T-helper 2 cell treated with Interferon-gamma antibody and Interleukin-4, amounts not matched to agents 100 ng/mL and 5 ng/mL, for 36 hours (primary cell): ENCODE results near the gene SNX25. TPM values are rescaled to one million over a fixed set of nuclear protein-coding genes. Genes with fewer than 3 reads are reported as not detected.
"Not testable (repeated sequence)": the region's sequence is repeated elsewhere in the genome, so short reads cannot be mapped to it uniquely, and the experiment has no call there.

Source experiments
- intact Hi-C: fragments of 100-400 bp; cut with micrococcal nuclease; formaldehyde crosslinking; loops from one replicate; pipeline ENCODE4 v1.15.1; 2023
- total RNA-seq: library from RNA; stranded (reverse); gene quantifications from 2 replicates; pipeline ENCODE4 v1.2.3, GENCODE V29; 2022

SNX25 gene
- total RNA-seq = 13.3 and 13.5 TPM in 2 replicates

GRCh38 chr4:185209031-185209851, at the start of gene SNX25:
Gene SNX25, plus strand, starts transcription at chr4:185209598. Its CDS starts 229 bp downstream, at chr4:185209827.
- intact Hi-C loops = loop anchor here (1.0 to 10.0 kb wide), 6 partner anchors 182 to 386 kb away; partner anchors contain the start of genes CCDC110 and LRP2BP

- intact Hi-C loops = no loop called here
These were observed 43.8 kb upstream of the SNX25 start for GRCh38 chr4:185165605-185166063.

GRCh38 chr4:185167234-185167633, 42.2 kb upstream of the SNX25 start:
- intact Hi-C loops = no loop called here

GRCh38 chr4:185171373-185172071, 37.9 kb upstream of the SNX25 start:
- intact Hi-C loops = no loop called here

DNA sequence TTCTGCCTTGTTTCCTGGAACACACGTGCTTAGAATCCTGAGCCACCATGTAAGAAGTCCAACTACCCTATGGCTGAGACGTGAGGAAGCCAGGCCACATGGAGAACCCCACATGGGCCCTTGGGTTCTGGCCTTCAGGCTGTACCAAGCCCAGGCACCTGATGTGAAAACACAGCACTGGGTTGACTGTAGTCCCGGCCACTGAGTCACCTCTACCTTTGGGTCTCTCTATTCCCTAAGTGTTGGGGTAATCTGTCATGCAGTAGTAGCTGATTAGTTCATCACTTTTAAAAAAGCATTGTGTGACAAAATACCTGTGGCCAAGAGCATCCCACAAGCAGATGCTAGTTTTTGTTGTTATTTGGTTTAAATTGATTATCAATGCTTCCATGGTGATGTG, 29.9 kb upstream of the SNX25 start:
- intact Hi-C loops = no loop called here

DNA sequence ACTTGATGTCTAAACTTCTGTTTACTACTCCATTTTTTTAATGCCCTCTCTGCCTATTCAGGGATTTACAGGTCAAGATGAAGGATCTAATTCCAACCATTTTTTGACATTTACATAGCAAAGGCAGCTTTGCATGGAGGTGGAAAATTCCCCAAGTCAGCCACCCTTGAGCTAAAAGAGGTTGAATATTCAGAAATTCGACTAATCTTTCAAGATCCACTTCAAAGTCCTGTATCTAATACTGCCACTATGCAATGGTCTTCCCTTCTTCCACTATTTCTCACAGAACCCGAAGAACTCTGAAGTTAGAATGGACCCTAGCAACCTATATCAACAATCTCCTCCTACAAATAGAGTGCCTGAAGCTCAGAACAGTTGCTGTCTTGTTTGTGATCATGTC, 27.2 kb upstream of the SNX25 start:
- intact Hi-C loops = no loop called here

DNA sequence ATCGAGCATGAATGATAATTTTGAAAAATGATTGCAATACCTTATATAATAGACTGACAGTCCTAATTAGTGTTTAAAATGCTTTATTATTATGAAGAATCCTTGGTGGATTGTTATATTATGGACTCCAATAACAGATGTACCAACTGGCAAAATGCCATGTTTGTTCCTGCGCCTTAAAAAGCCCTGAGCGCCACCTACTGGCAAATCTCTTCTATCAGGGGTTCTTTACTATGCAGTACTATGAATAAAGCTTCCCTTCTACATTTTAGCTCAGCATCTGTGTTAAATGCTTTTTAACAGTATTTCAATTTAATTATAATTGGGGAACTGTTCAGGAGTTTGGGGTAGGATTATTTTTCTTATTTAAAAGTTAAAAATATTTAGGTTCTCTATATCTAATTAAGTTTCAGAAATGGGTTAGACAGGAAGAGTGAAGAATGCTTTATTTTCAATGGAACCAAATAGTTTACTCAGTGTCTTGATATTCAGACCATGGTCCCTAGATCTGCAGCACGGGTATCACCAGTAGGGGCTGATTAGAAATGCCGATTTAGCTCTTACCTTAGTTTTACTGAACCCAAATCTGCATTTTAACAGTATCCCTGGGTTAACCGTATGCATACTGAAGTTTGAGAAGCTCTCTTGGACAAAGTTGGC, 25.6 kb upstream of the SNX25 start:
- intact Hi-C loops = loop anchor here (1.0 kb wide), 2 partner anchors 144 to 178 kb away; no protein-coding TSS in a partner anchor

DNA sequence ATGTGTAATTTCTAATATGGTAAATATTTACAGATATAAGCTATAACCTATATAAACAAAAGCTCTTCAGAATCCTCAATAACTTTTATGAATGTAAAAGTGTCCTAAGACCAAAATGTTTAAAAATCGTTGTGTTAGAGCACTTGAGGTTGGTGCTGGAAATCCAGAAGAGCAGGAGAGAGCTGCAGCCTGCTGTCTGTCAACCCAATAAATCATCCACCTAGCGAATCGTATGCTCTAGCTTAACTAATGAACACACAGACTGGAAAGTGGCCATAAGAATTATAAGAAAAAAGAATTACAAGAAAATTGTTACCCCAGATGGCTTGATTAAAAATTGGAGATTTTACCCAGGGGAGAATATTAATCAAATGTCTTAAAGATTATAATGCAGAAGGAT, 22.6 kb upstream of the SNX25 start:
- intact Hi-C loops = no loop called here

DNA sequence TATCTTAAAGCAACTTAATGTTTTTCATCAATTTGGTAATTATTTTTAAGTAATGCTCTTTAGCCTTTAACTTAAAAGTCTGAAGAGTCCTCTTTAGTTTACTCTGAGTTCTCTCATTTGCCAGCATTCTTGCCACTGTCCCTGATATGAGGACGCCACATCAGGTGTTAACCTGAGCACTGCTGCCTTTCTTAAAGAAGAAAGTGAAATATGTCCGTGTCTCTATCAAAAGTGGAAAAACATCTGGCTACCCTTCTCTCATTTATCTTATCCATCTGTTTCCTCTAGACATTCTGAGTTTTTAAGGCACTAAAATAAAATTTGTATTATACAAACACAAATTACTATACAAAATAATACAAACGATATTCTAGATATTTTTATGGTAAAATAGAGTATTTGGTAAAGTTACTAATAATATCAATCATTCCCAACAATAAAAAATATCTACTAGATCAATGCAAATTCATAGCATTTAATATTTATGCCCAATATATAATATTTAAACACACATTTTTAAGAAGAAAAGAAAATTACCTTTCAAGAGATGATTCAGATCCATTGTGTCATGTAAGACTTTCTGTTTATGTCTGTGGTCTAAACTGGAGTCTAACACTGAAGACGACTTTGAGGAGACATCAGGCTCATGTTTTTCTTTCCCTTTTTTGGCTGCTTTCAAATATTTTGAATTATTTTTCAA, 19.6 kb upstream of the SNX25 start:
- intact Hi-C loops = no loop called here

- intact Hi-C loops = no loop called here
These were observed 19.0 kb upstream of the SNX25 start for GRCh38 chr4:185190306-185190856.

DNA sequence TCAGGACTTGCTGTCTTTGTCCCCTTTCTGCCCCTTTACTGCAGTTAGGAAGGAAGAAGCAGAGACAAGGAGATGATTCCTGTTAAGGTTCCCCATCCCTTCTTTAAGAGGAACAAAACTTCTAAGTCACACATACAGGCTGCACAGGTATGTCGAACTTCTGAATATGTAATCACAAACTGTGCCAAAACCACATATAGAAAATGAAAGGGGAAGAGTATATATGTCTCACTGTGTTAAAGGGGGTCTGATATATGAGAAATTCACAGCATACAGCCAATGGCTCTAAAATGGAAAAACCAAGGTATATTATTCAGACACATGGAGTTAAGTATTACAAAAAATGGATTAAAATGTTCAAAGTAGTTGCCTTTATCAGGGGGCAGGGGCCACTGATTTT, 17.3 kb upstream of the SNX25 start:
- intact Hi-C loops = no loop called here

DNA sequence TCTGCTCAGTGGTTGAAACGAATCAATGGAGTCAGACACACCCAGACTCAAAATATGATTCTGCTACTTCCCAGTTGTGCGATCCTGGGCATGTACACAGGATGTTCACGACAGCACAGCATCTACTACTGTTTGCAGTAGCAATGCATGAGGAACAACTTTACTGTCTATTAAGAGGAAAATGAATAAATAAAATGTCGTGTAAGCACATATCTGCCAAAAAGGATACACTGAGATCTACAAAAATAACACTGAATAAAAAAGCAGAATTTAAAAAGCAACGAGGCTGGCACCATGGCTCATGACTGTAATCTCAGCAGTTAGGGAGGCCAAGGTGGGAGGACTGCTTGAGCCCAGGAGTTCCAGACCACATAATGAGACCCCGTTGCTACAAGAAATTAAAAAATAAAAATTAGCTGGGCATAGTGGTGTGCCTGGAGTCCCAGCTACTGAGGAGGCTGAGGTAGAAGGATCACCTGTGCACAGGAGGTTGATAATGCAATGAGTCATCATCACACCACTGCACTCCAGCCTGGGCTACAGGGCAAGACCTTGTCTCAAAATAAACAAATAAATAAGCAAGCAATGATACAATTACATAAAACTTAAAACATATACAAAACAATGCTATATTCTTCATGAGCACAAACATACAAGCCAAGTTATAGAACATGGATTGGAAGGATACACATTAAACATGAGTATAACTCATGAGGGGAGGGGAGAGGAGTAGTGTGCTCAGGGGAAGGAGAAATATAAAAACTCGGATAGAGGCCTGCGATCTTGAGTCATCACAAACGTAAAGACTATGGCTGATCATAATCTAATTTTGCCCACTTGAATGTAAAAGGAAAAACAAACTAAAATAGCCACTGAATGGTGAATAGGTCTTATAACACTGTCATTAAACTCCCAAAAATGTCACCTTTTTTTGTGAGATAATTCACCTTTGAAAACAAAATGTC, 14.2 kb upstream of the SNX25 start:
- intact Hi-C loops = no loop called here

GRCh38 chr4:185196437-185196836, 13.0 kb upstream of the SNX25 start:
- intact Hi-C loops = no loop called here

GRCh38 chr4:185198189-185198588, 11.2 kb upstream of the SNX25 start:
- intact Hi-C loops = not testable (repeated sequence)

GRCh38 chr4:185201977-185202962, 7.1 kb upstream of the SNX25 start:
- intact Hi-C loops = loop anchor here (5.0 to 10.0 kb wide), 5 partner anchors 50 to 1760 kb away; partner anchors contain the start of genes CDKN2AIP, ING2 and SLC25A4

DNA sequence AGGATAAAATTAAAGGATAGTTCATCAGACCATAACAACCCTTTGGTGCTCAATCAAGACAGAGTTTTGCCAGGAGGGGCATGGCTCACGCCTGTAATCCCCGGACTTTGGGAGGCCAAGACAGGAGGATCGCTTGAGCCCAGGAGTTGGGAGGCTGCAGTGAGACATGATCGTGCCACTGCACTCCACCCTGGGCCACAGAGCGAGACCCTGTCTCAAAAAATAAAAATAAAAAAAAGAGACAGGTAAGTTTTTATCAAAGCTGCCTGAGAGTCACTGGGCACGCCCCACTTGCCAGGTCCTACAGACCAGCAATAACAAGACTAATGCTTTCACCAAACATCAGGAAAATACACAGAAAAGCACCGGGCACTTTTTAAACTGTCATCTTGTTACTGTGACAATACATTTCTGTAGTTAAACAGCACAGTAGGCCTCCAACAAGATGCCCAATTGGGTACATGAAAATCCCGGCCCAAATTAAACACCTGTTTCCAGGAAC, 6.4 kb upstream of the SNX25 start:
- intact Hi-C loops = loop anchor here (5.0 to 10.0 kb wide), 5 partner anchors 49 to 1761 kb away; partner anchors contain the start of genes CDKN2AIP, ING2 and SLC25A4

DNA sequence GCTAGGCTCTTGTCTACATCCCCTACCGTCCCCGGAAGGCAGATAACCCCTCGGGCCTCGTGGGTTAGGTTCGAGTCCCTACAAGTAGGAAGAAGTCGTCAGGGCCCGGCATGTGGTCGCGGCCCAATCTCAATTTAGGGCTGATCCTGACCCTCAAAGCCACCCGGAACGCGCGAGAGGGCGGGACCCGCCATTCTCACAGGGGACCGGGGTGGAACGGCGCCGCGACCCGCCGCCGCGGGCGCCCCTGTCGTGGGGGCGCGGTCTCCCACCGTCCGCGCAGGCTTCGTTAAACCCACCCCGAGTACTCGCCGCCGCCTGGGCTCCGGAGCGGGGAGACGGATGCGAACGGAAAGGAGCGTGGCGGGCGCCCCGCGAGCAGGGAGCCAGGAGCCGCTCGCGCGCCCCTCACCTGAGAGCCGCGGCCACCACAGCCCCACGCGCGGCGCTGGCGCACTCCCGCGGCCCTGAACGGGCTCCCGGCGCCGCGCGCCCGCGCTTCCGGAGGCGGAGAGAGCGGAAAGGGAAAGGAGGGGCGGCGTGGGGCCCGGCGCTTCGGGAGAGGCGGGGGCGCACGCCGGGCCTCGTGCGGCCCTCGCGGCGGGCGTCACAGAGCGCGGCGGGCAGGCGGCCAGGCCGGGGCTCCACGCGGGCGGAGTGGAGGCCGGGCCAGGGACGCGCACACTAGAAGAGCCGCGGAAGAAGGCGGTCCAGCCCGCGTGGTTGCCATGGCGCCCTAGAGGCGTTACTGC, 5.7 kb upstream of the SNX25 start, which contains the start of gene CFAP97:
Gene CFAP97 (minus strand): TSS at position 515 of the 752 bp plus-strand sequence. CDS start 12,804 bp downstream, outside the sequence.
- intact Hi-C loops = loop anchor here (1.0 to 10.0 kb wide), 8 partner anchors 49 to 1761 kb away; partner anchors contain the start of genes ANKRD37, CASP3, CDKN2AIP and ING2
